Fibroblast of lung (primary cell): Measurements from ENCODE around the gene ANGPTL8.

Experiments
- EZH2 ChIP-seq: IDR thresholded peaks from 2 replicates; pipeline ENCODE4 v1.5.1; 2012; ENCODE audit warnings: low read length, control low read depth, mild to moderate bottlenecking; ENCODE audit errors: missing control alignments
- TF ChIP-seq, protein P1 (sequence below), 2 donors: IDR thresholded peaks in 1 of 2; conservative IDR thresholded peaks in 1 of 2; 1 replicate in 1 of 2; 2 replicates in 1 of 2; pipeline ENCODE4 v1.5.1; 2011 to 2012; ENCODE audit warnings: low read length in 2 of 2, control low read depth in 1 of 2, inconsistent platforms in 1 of 2, low read depth in 1 of 2, mild to moderate bottlenecking in 1 of 2

GRCh38 chr19:11208561-11209471 is 30.6 kb upstream of the ANGPTL8 start:
- TF ChIP-seq, protein P1, sequence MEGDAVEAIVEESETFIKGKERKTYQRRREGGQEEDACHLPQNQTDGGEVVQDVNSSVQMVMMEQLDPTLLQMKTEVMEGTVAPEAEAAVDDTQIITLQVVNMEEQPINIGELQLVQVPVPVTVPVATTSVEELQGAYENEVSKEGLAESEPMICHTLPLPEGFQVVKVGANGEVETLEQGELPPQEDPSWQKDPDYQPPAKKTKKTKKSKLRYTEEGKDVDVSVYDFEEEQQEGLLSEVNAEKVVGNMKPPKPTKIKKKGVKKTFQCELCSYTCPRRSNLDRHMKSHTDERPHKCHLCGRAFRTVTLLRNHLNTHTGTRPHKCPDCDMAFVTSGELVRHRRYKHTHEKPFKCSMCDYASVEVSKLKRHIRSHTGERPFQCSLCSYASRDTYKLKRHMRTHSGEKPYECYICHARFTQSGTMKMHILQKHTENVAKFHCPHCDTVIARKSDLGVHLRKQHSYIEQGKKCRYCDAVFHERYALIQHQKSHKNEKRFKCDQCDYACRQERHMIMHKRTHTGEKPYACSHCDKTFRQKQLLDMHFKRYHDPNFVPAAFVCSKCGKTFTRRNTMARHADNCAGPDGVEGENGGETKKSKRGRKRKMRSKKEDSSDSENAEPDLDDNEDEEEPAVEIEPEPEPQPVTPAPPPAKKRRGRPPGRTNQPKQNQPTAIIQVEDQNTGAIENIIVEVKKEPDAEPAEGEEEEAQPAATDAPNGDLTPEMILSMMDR (conservative IDR thresholded peaks at IDR 0.05 in 1 of 2, IDR thresholded peaks at IDR 0.05 in 1 of 2; ENCODE audit: low read depth in 1 of 2, low read length in 2 of 2): no peak
- no peak for TF ChIP-seq EZH2
